Mesendoderm (in vitro differentiated cells): ENCODE measurements around the gene KIF5C.
A peak's percentile ranks its signal among the peaks of the same experiment; 100 is the strongest.

ENCODE experiments used
- DNase-seq: peaks from one replicate; pipeline ENCODE4 v3.0.0; 2013
- H2AK5ac ChIP-seq: 2 replicates; pipeline ENCODE4 v1.6.1; 2013; ENCODE audit warnings: low read length, inconsistent platforms
- H2BK120ac ChIP-seq: 2 replicates; pipeline ENCODE4 v1.6.1; 2013; ENCODE audit warnings: low read depth, mild to moderate bottlenecking, low read length, moderate library complexity, mixed read lengths
- H2BK15ac ChIP-seq: replicated peaks from 2 replicates; pipeline ENCODE4 v1.6.1; 2013; ENCODE audit warnings: low read depth, mild to moderate bottlenecking, moderate library complexity
- H2BK5ac ChIP-seq: 2 replicates; pipeline ENCODE4 v1.6.1; 2013; ENCODE audit warnings: low read length, inconsistent platforms
- H3K18ac ChIP-seq: 2 replicates; pipeline ENCODE4 v1.6.1; 2013; ENCODE audit warnings: mild to moderate bottlenecking, low read length, mixed read lengths
- H3K23ac ChIP-seq: one replicate; pipeline ENCODE4 v1.6.1; 2013; ENCODE audit warnings: low read length
- H3K27ac ChIP-seq: 2 replicates; pipeline ENCODE4 v1.5.1; 2013; ENCODE audit warnings: low read depth, mild to moderate bottlenecking, inconsistent platforms, low read length, moderate library complexity
- H3K27me3 ChIP-seq: 2 replicates; pipeline ENCODE4 v1.6.1; 2013; ENCODE audit warnings: low read length, control low read depth, mild to moderate bottlenecking, inconsistent platforms; ENCODE audit not compliant: insufficient read depth, poor library complexity
- H3K36me3 ChIP-seq: 2 replicates; pipeline ENCODE4 v1.6.1; 2013; ENCODE audit warnings: low read length, inconsistent platforms; ENCODE audit not compliant: control insufficient read depth, insufficient read depth
- H3K4ac ChIP-seq: one replicate; pipeline ENCODE4 v1.6.1; 2013; ENCODE audit warnings: low read depth, mild to moderate bottlenecking, low read length, moderate library complexity
- H3K4me1 ChIP-seq: 2 replicates; pipeline ENCODE4 v1.6.1; 2013; ENCODE audit warnings: low read depth, low read length, inconsistent platforms; ENCODE audit not compliant: control insufficient read depth
- H3K4me2 ChIP-seq: 2 replicates; pipeline ENCODE4 v1.6.1; 2013; ENCODE audit warnings: low read length
- H3K4me3 ChIP-seq: 2 replicates; pipeline ENCODE4 v1.5.1; 2013; ENCODE audit warnings: mild to moderate bottlenecking, low read length
- H3K56ac ChIP-seq: one replicate; pipeline ENCODE4 v1.6.1; 2013; ENCODE audit warnings: low read length
- H3K79me1 ChIP-seq: 2 replicates; pipeline ENCODE4 v1.6.1; 2013; ENCODE audit warnings: low read length, inconsistent platforms
- H3K79me2 ChIP-seq: 2 replicates; pipeline ENCODE4 v1.6.1; 2013; ENCODE audit warnings: mild to moderate bottlenecking, low read length; ENCODE audit not compliant: control insufficient read depth, insufficient read depth
- H3K9ac ChIP-seq: 2 replicates; pipeline ENCODE4 v1.6.1; 2013; ENCODE audit warnings: low read length, inconsistent platforms
- H4K5ac ChIP-seq: one replicate; pipeline ENCODE4 v1.6.1; 2013; ENCODE audit warnings: low read length
- H4K8ac ChIP-seq: one replicate; pipeline ENCODE4 v1.6.1; 2013; ENCODE audit warnings: low read depth, mild to moderate bottlenecking, control low read depth, low read length, moderate library complexity
- WGBS: extraction: QIAGEN DNeasy Blood & Tissue Kit; methylation state at CpG from one replicate; pipeline ENCODE4 v1.1.7; 2013; ENCODE audit warnings: low lambda C conversion rate, missing lambda C conversion rate; ENCODE audit not compliant: insufficient coverage; ENCODE audit errors: extremely low coverage; 5-methylcytosine and 5-hydroxymethylcytosine counted together

The KIF5C gene

GRCh38 chr2:148901142-148901541, 26.1 kb downstream of the KIF5C start:
- H2BK5ac ChIP-seq: no peak overlapping the region
- no peaks in the 10 kb centered on the region for H3K27me3 ChIP-seq
- H3K4me1 ChIP-seq: no peaks in the 10 kb centered on the region
- no peak overlapping the region for H3K23ac ChIP-seq
- DNase-seq: no peak
- no peak overlapping the region for H3K4ac ChIP-seq
- no peak overlapping the region for H3K4me2 ChIP-seq
- H3K79me2 ChIP-seq: no peaks in the 10 kb centered on the region
- H3K9ac ChIP-seq: no peak overlapping the region
- H2BK15ac ChIP-seq: no peak overlapping the region
- no peak overlapping the region for H4K8ac ChIP-seq
- H4K5ac ChIP-seq: no peak overlapping the region
- H3K56ac ChIP-seq: no peak overlapping the region
- no peak overlapping the region for H2BK120ac ChIP-seq
- no peak overlapping the region for H3K18ac ChIP-seq
- no CpG with 5 or more reads among the region's 1 CpG for whole genome bisulfite sequencing
- no peak overlapping the region for H3K4me3 ChIP-seq
- H3K27ac ChIP-seq: no peak overlapping the region
- no peak overlapping the region for H2AK5ac ChIP-seq
- no peaks in the 10 kb centered on the region for H3K36me3 ChIP-seq
- H3K79me1 ChIP-seq: peaks cover 4% of the 10 kb centered on the region

GRCh38 chr2:148902798-148903197, 27.8 kb downstream of the KIF5C start:
- H3K18ac ChIP-seq: no peak overlapping the region
- H2AK5ac ChIP-seq: no peak overlapping the region
- H3K27ac ChIP-seq: no peak overlapping the region
- no peak for DNase-seq
- no peak overlapping the region for H3K4me2 ChIP-seq
- no peak overlapping the region for H2BK15ac ChIP-seq
- no peak overlapping the region for H2BK5ac ChIP-seq
- no peak overlapping the region for H2BK120ac ChIP-seq
- H3K4me3 ChIP-seq: no peak overlapping the region
- H3K4me1 ChIP-seq: no peaks in the 10 kb centered on the region
- H3K4ac ChIP-seq: no peak overlapping the region
- no peak overlapping the region for H4K5ac ChIP-seq
- no peak overlapping the region for H3K23ac ChIP-seq
- H4K8ac ChIP-seq: no peak overlapping the region
- no CpG with 5 or more reads among the region's 1 CpG for WGBS
- no peaks in the 10 kb centered on the region for H3K79me2 ChIP-seq
- no peak overlapping the region for H3K56ac ChIP-seq
- no peak overlapping the region for H3K9ac ChIP-seq
- no peaks in the 10 kb centered on the region for H3K36me3 ChIP-seq
- no peaks in the 10 kb centered on the region for H3K27me3 ChIP-seq
- H3K79me1 ChIP-seq: peaks cover 6% of the 10 kb centered on the region

GRCh38 chr2:148903294-148903693, 28.3 kb downstream of the KIF5C start:
- H4K5ac ChIP-seq: no peak overlapping the region
- WGBS: no CpG with 5 or more reads among the region's 6 CpGs
- no peaks in the 10 kb centered on the region for H3K4me1 ChIP-seq
- H2BK15ac ChIP-seq: no peak overlapping the region
- no peak overlapping the region for H2AK5ac ChIP-seq
- no peak overlapping the region for H3K4me3 ChIP-seq
- no peak overlapping the region for H3K27ac ChIP-seq
- H3K18ac ChIP-seq: no peak overlapping the region
- no peak overlapping the region for H2BK5ac ChIP-seq
- no peak overlapping the region for H3K23ac ChIP-seq
- H3K56ac ChIP-seq: no peak overlapping the region
- H3K79me2 ChIP-seq: no peaks in the 10 kb centered on the region
- H4K8ac ChIP-seq: no peak overlapping the region
- no peak overlapping the region for H3K9ac ChIP-seq
- no peak overlapping the region for H3K4ac ChIP-seq
- H3K27me3 ChIP-seq: no peaks in the 10 kb centered on the region
- H3K79me1 ChIP-seq: peaks cover 6% of the 10 kb centered on the region
- no peak for DNase-seq
- no peaks in the 10 kb centered on the region for H3K36me3 ChIP-seq
- no peak overlapping the region for H2BK120ac ChIP-seq
- H3K4me2 ChIP-seq: no peak overlapping the region

GRCh38 chr2:148903979-148904378, 29.0 kb downstream of the KIF5C start:
- no peaks in the 10 kb centered on the region for H3K36me3 ChIP-seq
- no peak overlapping the region for H4K5ac ChIP-seq
- H3K4me1 ChIP-seq: no peaks in the 10 kb centered on the region
- H3K79me2 ChIP-seq: no peaks in the 10 kb centered on the region
- H2BK5ac ChIP-seq: no peak overlapping the region
- no peak overlapping the region for H3K23ac ChIP-seq
- peaks cover 6% of the 10 kb centered on the region for H3K79me1 ChIP-seq
- H2BK15ac ChIP-seq: no peak overlapping the region
- no peak overlapping the region for H3K56ac ChIP-seq
- H3K18ac ChIP-seq: no peak overlapping the region
- no peak overlapping the region for H3K4me2 ChIP-seq
- no CpG with 5 or more reads among the region's 4 CpGs for WGBS
- DNase-seq: no peak
- no peak overlapping the region for H2BK120ac ChIP-seq
- H2AK5ac ChIP-seq: no peak overlapping the region
- no peak overlapping the region for H4K8ac ChIP-seq
- no peak overlapping the region for H3K4ac ChIP-seq
- H3K4me3 ChIP-seq: no peak overlapping the region
- no peak overlapping the region for H3K9ac ChIP-seq
- H3K27me3 ChIP-seq: no peaks in the 10 kb centered on the region
- H3K27ac ChIP-seq: no peak overlapping the region

- peaks cover 8% of the 10 kb centered on the region for H3K79me1 ChIP-seq
- H2BK5ac ChIP-seq: no peak overlapping the region
- H4K8ac ChIP-seq: no peak overlapping the region
- no peak overlapping the region for H3K4ac ChIP-seq
- H3K4me3 ChIP-seq: no peak overlapping the region
- no peak overlapping the region for H3K27ac ChIP-seq
- H3K9ac ChIP-seq: no peak overlapping the region
- WGBS: no CpG with 5 or more reads among the region's 4 CpGs
- no peak overlapping the region for H2AK5ac ChIP-seq
- DNase-seq: no peak
- no peak overlapping the region for H3K18ac ChIP-seq
- H3K79me2 ChIP-seq: no peaks in the 10 kb centered on the region
- no peak overlapping the region for H3K23ac ChIP-seq
- H3K4me2 ChIP-seq: no peak overlapping the region
- no peak overlapping the region for H2BK15ac ChIP-seq
- no peak overlapping the region for H3K56ac ChIP-seq
- no peaks in the 10 kb centered on the region for H3K4me1 ChIP-seq
- H3K27me3 ChIP-seq: no peaks in the 10 kb centered on the region
- H4K5ac ChIP-seq: no peak overlapping the region
- no peak overlapping the region for H2BK120ac ChIP-seq
- H3K36me3 ChIP-seq: no peaks in the 10 kb centered on the region
These were observed 31.1 kb downstream of the KIF5C start for GRCh38 chr2:148906124-148906523.

- Histone ChIP-seq H3K27ac (no peak overlapping the region), H3K9ac (no peak overlapping the region), H3K27me3 (no peaks in the 10 kb centered on the region), H3K18ac (no peak overlapping the region), H2BK15ac (no peak overlapping the region), H4K8ac (no peak overlapping the region), H3K23ac (no peak overlapping the region), H3K4me1 (no peaks in the 10 kb centered on the region), H3K4me2 (no peak overlapping the region), H3K79me2 (no peaks in the 10 kb centered on the region), H2BK5ac (no peak overlapping the region), H2AK5ac (no peak overlapping the region), H4K5ac (no peak overlapping the region), H3K36me3 (no peaks in the 10 kb centered on the region), H3K56ac (no peak overlapping the region), H2BK120ac (no peak overlapping the region), H3K4me3 (no peak overlapping the region), H3K4ac (no peak overlapping the region), H3K79me1 (peaks cover 8% of the 10 kb centered on the region)
- WGBS: no CpG with 5 or more reads among the region's 5 CpGs
- DNase-seq: peak; percentile 57
These were observed 32.2 kb downstream of the KIF5C start for GRCh38 chr2:148907085-148907785.
